ENCODE results near the gene CACNA2D2.

The CACNA2D2 gene

DNA sequence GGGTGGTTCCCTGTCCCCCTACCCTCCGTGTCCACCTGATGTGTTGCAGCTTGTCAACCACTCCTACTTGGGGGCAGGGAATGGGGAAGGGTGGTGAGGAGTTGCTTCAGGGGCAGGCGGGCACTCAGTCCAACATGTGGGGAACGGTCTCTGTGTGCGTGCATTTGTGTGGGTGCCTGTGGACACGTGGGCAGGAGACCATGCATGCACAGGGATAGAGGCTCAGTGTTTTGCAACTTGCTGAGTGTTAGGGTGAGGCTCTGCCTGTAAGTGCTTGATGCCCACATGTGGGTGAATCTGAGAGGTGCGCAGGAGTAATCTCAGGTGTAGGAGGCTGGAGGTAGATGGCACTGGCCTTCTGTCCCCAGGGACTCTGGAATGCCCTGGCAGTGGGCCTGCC lies 119.7 kb downstream of the CACNA2D2 start:
- TF ChIP-seq, protein P1, sequence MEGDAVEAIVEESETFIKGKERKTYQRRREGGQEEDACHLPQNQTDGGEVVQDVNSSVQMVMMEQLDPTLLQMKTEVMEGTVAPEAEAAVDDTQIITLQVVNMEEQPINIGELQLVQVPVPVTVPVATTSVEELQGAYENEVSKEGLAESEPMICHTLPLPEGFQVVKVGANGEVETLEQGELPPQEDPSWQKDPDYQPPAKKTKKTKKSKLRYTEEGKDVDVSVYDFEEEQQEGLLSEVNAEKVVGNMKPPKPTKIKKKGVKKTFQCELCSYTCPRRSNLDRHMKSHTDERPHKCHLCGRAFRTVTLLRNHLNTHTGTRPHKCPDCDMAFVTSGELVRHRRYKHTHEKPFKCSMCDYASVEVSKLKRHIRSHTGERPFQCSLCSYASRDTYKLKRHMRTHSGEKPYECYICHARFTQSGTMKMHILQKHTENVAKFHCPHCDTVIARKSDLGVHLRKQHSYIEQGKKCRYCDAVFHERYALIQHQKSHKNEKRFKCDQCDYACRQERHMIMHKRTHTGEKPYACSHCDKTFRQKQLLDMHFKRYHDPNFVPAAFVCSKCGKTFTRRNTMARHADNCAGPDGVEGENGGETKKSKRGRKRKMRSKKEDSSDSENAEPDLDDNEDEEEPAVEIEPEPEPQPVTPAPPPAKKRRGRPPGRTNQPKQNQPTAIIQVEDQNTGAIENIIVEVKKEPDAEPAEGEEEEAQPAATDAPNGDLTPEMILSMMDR (IDR thresholded peaks at IDR 0.05): no peak

DNA sequence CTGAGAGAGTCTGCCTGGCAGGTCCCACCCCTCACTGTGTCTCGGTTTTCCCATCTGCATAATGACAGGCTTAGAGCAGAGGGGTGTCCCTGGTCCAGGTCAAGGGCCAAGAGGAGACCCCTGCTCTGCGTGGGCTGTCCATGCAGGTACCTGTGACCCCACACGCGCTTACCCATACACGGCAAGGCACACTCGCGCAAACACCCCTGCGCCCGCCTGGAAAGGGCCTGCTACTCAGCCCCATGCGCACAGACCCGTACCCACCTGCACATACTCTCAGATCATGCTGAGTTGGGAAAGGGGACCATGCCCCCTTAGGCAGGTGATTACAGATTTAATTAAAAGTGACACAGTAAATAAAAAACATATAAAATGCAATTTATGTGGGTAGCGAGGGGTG lies 120.7 kb downstream of the CACNA2D2 start:
- TF ChIP-seq, protein P1 (IDR thresholded peaks at IDR 0.05): no peak

DNA sequence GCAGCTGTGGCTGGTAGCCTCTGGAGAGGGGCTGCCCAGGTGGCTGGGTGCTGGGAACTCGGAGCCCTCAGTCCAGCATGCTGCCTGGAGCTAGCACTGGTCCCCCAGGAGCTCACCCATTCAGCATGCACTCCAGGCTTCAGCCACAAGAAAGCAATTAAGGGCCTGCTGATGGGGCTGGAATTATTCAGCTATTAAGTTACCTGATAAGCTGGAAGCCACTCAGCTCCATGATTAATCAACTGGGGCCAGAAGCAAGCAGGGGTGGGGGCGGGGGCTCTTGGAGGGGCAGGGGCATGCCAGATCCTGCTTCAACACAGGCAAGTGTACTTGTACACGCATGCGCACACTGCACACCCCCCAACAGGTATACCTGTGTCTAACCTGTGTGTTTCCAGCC lies 122.1 kb downstream of the CACNA2D2 start:
- TF ChIP-seq, protein P1 (IDR thresholded peaks at IDR 0.05): no peak

DNA sequence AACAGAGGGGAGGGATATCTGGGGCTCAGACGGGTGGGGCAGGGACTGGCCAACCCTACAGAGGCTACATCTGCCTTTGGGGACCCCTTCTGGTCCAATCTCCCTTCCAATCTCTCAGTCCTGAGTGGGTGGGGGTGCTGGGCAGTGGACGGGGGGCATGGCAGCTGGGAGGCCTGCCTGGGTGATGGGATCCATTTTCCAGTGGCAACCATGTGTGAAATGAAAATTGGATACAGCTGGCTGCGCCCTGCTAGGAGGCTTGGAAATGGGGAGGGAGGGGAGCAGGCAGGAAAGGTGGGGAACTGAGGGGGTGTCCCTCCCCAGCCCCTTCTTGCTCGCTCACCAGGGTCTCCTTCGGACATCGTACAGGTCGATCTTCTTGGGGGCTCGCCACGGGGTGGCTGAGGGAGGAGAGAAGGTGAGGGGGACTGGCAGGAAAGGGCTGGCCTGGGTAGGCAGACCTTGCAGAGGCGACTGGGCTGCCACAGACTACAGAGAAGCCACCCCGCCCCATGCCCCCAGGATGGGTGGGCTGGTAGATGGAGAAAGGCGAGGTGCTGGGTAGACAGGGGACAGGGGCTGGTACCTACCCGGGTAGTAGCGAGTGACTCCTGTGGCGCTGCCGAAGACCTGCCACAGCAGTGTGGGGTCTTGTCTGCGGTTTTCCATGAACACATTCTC lies 122.9 kb downstream of the CACNA2D2 start:
- TF ChIP-seq, protein P1 (IDR thresholded peaks at IDR 0.05): no peak

DNA sequence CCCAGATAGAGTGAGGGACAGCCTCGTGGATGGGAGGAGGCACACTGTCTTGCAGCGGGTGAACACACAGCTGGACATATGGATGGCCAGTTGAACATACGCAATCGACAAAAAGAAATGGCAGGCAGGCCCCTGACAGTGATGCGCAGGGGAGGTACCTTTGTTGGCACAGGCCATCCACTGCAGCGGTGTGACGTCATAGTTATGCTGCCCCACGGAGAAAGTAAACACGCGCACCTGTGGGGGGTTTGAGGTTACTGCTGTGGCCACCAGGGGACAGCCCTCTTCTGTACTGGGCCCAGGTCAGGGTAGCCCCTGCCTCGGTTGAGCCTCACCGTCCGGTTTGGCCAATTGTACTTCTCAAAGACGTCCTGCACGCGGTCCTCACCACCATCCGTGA lies 124.7 kb downstream of the CACNA2D2 start:
- TF ChIP-seq, protein P1 (IDR thresholded peaks at IDR 0.05): no peak

DNA sequence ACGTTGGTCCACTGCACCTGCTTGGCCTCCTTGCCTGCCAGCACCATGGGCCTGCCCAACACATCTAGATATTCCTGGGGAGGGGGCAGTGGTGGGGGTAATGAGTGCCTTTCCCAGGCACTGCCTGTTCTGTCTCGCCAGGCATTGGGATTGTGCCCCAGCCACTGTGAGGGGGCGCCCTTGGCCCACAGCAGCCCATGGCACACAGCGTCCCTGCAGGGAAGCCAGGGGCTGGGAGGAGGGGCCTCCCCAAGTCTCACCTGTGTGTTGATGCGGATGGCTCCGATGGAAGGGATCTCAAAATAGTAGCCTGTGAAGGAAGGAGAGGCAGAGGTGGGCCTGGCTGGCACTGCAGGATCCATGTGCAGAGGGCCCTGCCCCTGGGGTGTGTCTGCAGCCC lies 125.4 kb downstream of the CACNA2D2 start:
- TF ChIP-seq, protein P1 (IDR thresholded peaks at IDR 0.05): no peak

DNA sequence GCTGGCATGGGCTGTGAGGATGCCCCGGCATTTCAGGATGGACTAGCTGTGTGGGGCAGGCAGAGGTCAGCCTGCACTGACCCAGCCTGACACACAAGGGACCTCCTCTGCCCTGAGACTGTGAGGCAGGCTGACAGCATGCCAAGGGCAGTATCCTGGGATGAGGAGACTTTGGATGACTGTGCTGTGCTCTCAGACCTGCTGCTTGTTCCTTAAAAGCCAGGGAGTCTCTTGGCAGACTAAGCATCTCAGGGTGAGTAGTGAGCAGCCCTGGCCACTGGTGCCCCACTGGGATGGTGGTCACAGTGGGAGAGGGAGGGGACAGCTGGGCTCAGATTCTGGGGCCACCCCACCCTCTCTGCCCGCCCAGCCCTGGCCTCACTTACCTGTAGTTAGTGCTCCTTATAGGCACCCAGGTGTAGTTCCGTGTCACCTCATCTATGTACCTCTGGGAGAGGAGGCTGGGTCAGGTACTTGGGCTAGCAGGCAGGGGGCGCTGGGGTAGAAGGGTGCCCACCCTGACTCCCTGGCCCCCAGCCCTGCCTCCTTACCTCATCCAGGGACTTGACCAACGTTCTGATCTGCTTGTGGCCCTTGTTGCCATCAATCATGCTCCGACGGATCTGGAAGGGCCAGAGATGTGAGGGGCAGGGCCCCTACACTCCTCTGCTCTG lies 128.0 kb downstream of the CACNA2D2 start:
- TF ChIP-seq, protein P1 (IDR thresholded peaks at IDR 0.05): no peak

Data from LNCAP (cell line).